ENCODE measurements around the gene SPAG9. TPM values are rescaled to one million over a fixed set of nuclear protein-coding genes. Genes with fewer than 3 reads are reported as not detected.

The SPAG9 gene
- total and polyA plus RNA-seq, 2 of the 8 experiments (the other 6 are each of a cell fraction or from before 2014, with no cell fraction given) = 9.8 to 63.8 TPM

DNA sequence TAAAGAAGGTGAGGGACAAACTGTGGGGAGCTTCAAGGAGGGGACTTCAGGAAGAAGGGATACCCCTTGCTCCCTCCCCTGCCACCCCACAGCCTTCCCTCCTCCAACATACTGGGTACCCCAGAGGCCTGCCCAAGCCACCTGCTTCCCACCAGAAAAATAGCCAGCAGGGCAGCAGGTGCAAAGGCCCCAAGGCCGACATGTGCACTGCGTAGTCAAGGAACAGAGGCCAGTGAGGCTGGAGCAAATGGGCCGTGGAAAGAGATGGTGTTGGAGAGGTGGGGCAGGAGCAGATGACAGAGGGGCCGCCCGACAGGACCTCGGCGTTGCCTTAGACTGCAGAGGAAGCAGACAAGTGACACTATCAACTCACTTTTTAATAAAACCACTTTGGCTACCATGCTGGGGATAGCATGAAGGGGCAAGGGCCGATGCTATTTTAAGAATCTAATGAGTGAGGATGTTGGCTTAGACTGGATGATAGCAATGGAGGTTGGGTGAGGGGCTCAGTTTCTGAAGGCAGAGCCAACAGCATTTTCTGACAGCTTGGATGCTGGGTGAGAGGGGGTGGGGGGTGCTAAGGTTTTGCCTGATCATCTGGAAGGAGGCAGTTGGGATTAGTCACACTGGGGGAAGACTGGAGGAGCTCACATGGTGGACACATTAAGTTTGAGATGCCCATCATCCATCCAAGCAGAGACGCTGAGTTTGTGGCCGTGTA lies 181.7 kb downstream of the SPAG9 start:
- Histone ChIP-seq H3K27me3 (replicated peaks in 1 of 4; ENCODE audit: control insufficient read depth in 3 of 4, extremely low read depth in 1 of 4, insufficient read depth in 3 of 4, low read length in 3 of 4) (peaks cover 0 to 3% (median 1%) of the 10 kb centered on the region in 4 experiments; a peak in 2 of 7 replicates), H2BK120ac (replicated peaks; ENCODE audit: low read depth, low read length) (no peak overlapping the region), H3K18ac (ENCODE audit: extremely low read depth, low read length) (no peak overlapping the region), H3K4me2 (ENCODE audit: insufficient read depth in 1 of 2, low read depth in 2 of 2, low read length in 2 of 2) (no peak overlapping the region), H4K91ac (replicated peaks; ENCODE audit: insufficient read length, low read length) (no peak overlapping the region), H3K23me2 (ENCODE audit: low read depth, low read length) (no peaks in the 10 kb centered on the region; the same call in 1 of the 2 replicates), H2BK12ac (ENCODE audit: low read depth, low read length) (no peak overlapping the region), H2BK15ac (ENCODE audit: low read length) (no peak overlapping the region), H3K4me1 (replicated peaks in 1 of 4; ENCODE audit: control insufficient read depth in 3 of 4, insufficient read depth in 4 of 4, low read length in 3 of 4) (peaks cover 0 to 4% (median 3%) of the 10 kb centered on the region in 4 experiments; a peak in 5 of 7 replicates), H3K4ac (replicated peaks; ENCODE audit: insufficient read length, low read depth, low read length) (no peak overlapping the region), H3K14ac (ENCODE audit: insufficient read length) (no peak overlapping the region), H3K4me3 (ENCODE audit: extremely low read depth in 1 of 4, insufficient read depth in 2 of 4, low read depth in 3 of 4, low read length in 4 of 4) (no peak overlapping the region), H3K9me3 (ENCODE audit: insufficient read depth in 2 of 2, low read depth in 1 of 2, low read length in 1 of 2) (no peaks in the 10 kb centered on the region), H3K9ac (replicated peaks in 1 of 4; ENCODE audit: extremely low read depth in 1 of 4, low read depth in 3 of 4, low read length in 3 of 4) (no peak overlapping the region), H3K56ac (replicated peaks; ENCODE audit: insufficient read length, low read depth, low read length) (no peak overlapping the region), H2AFZ (ENCODE audit: low read length) (no peak overlapping the region), H2AK5ac (ENCODE audit: low read depth, low read length) (no peak overlapping the region; the same call in 1 of the 2 replicates), H4K20me1 (replicated peaks in 1 of 2; ENCODE audit: control insufficient read depth in 1 of 2, insufficient read depth in 2 of 2, low read length in 2 of 2) (peaks cover 0 to 1% of the 10 kb centered on the region in 2 experiments), H4K8ac (ENCODE audit: extremely low read depth, insufficient read depth, low read length) (no peak overlapping the region), H3K79me2 (ENCODE audit: control insufficient read depth in 1 of 2, insufficient read depth in 2 of 2, low read length in 2 of 2) (no peaks in the 10 kb centered on the region), H3K79me1 (ENCODE audit: low read depth, low read length) (no peaks in the 10 kb centered on the region), H3K36me3 (ENCODE audit: control insufficient read depth in 2 of 4, insufficient read depth in 4 of 4, low read length in 3 of 4) (no peaks in the 10 kb centered on the region), H3K23ac (ENCODE audit: insufficient read length) (no peak overlapping the region), H3K27ac (ENCODE audit: low read depth, low read length) (no peak overlapping the region), H4K5ac (ENCODE audit: insufficient read length, low read depth, low read length) (no peak overlapping the region), H2BK20ac (ENCODE audit: low read length) (no peak overlapping the region), H2BK5ac (ENCODE audit: low read depth, low read length) (no peak overlapping the region)
- ChIA-PET CTCF (ENCODE audit: partially characterized antibody) (interaction anchor here (0.9 to 21.7 kb wide), 5 partner anchors 9 to 87 kb away, joined by 3 to 735 read pairs (median 5); partner anchors contain the start of gene TOB1), POLR2A (ENCODE audit: partially characterized antibody) (interaction anchor here (21.0 kb wide), 1 partner anchor 76 kb away, joined by 308 read pairs; the partner anchor contains the start of gene TOB1)
- FAIRE-seq (no peak), DNase-seq (ENCODE audit: low read depth in 1 of 2, low spot score in 2 of 2) (no peak)
- WGBS, 2 experiments (ENCODE audit: extremely low coverage in 1 of 2, insufficient coverage in 1 of 2, insufficient read length in 1 of 2, insufficient replicate concordance in 2 of 2, low coverage in 1 of 2, low lambda C conversion rate in 2 of 2, missing lambda C conversion rate in 1 of 2) = 91% methylated on average over 10 of the region's 10 CpGs; no CpG with 5 or more reads in 1 of the 2 experiments
- TF ChIP-seq, protein P1, sequence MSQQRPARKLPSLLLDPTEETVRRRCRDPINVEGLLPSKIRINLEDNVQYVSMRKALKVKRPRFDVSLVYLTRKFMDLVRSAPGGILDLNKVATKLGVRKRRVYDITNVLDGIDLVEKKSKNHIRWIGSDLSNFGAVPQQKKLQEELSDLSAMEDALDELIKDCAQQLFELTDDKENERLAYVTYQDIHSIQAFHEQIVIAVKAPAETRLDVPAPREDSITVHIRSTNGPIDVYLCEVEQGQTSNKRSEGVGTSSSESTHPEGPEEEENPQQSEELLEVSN (IDR thresholded peaks at IDR 0.05) = no peak
- TF ChIP-seq GABPA (IDR thresholded peaks at IDR 0.05; ENCODE audit: borderline replicate concordance, insufficient read depth, low read length) (no peak), BACH1 (IDR thresholded peaks at IDR 0.05; ENCODE audit: low read length) (no peak)
- TF ChIP-seq, protein P2, sequence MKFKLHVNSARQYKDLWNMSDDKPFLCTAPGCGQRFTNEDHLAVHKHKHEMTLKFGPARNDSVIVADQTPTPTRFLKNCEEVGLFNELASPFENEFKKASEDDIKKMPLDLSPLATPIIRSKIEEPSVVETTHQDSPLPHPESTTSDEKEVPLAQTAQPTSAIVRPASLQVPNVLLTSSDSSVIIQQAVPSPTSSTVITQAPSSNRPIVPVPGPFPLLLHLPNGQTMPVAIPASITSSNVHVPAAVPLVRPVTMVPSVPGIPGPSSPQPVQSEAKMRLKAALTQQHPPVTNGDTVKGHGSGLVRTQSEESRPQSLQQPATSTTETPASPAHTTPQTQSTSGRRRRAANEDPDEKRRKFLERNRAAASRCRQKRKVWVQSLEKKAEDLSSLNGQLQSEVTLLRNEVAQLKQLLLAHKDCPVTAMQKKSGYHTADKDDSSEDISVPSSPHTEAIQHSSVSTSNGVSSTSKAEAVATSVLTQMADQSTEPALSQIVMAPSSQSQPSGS (IDR thresholded peaks at IDR 0.05; ENCODE audit: low read length) = no peak

Data from H1 (cell line).